Transverse colon (tissue), 4 donors: Measurements from ENCODE around the gene TRIM43B. TPM values are rescaled to one million over a fixed set of nuclear protein-coding genes. Genes with fewer than 3 reads are reported as not detected.
"Not testable (repeated sequence)": the region's sequence is repeated elsewhere in the genome, so short reads cannot be mapped to it uniquely, and the experiment has no call there.

ENCODE experiments used
- DNase-seq: peaks from one replicate; pipeline ENCODE4 v3.0.0-alpha.2; 2019
- H3K27ac ChIP-seq, 4 donors: fragments of 200-600 bp; sonication (generic); 2 replicates each; pipeline ENCODE4 v1.5.1; 2016 to 2018; ENCODE audit warnings: inconsistent platforms in 4 of 4
- H3K27me3 ChIP-seq: fragments of 200-600 bp; sonication (generic); 2 replicates; pipeline ENCODE4 v1.5.1; 2017; ENCODE audit warnings: inconsistent platforms
- H3K36me3 ChIP-seq, 4 donors: fragments of 200-600 bp; sonication (generic); 2 replicates each; pipeline ENCODE4 v1.5.1; 2017 to 2019; ENCODE audit warnings: inconsistent platforms in 4 of 4
- H3K4me1 ChIP-seq, 4 donors: fragments of 200-600 bp; sonication (generic); 2 replicates each; pipeline ENCODE4 v1.5.1; 2017 to 2020; ENCODE audit warnings: inconsistent platforms in 4 of 4
- H3K4me3 ChIP-seq, 4 donors: fragments of 200-600 bp; sonication (generic); 1 replicate in 1 of 4; 2 replicates in 3 of 4; pipeline versions ENCODE4 v1.5.1 to v1.6.1; 2017 to 2019; ENCODE audit warnings: inconsistent platforms in 4 of 4
- H3K9me3 ChIP-seq, 2 donors: fragments of 200-600 bp; sonication (generic); 2 replicates each; pipeline ENCODE4 v1.5.1; 2017 to 2019; ENCODE audit warnings: inconsistent platforms in 2 of 2
- CTCF ChIP-seq, 5 experiments: fragments of 200-600 bp in 3 of 5; fragments of 450-650 bp in 2 of 5; sonication (generic) in 3 of 5; IDR thresholded peaks; 1 replicate in 2 of 5; 2 replicates in 3 of 5; pipeline ENCODE4 v1.5.1; 2016 to 2017; ENCODE audit warnings: antibody characterized with exemption in 5 of 5, inconsistent platforms in 3 of 5, mild to moderate bottlenecking in 2 of 5, moderate library complexity in 1 of 5
- EP300 ChIP-seq: sonication (generic); formaldehyde crosslinking; IDR thresholded peaks from one replicate; pipeline ENCODE4 v1.6.1; 2017; ENCODE audit warnings: antibody characterized with exemption, low read depth
- POLR2A ChIP-seq: fragments of 450-650 bp; IDR thresholded peaks from one replicate; pipeline ENCODE4 v1.6.1; 2016; ENCODE audit warnings: antibody characterized with exemption, mild to moderate bottlenecking, moderate library complexity
- POLR2AphosphoS5 ChIP-seq, 3 donors: sonication (generic); formaldehyde crosslinking; IDR thresholded peaks; one replicate each; pipeline ENCODE4 v1.6.1; 2016; ENCODE audit warnings: antibody characterized with exemption in 3 of 3
- WGBS, 2 donors: methylation state at CpG; one replicate each; pipeline ENCODE4 v1.1.5; 2018; ENCODE audit warnings: low coverage in 1 of 2; 5-methylcytosine and 5-hydroxymethylcytosine counted together
- in situ Hi-C, 4 donors: fragments of 200-750 bp; cut with MboI; loops; one replicate each; pipeline versions ENCODE4 v1.15.0 to v1.15.1; 2017; ENCODE audit warnings: low sequenced_read_pairs in 3 of 4, low pct_ligation_motif_present in 1 of 4, low pct_unique_long_range_greater_than_20kb in 1 of 4
- intact Hi-C: fragments of 100-400 bp; cut with DNase I; formaldehyde crosslinking; loops from one replicate; pipeline ENCODE4 v1.15.1; 2023; ENCODE audit warnings: low total_unique reads
- total RNA-seq, 4 donors: library from RNA; depleted of rRNA; stranded (reverse); fragments of >200 nt; gene quantifications; one replicate each; pipeline ENCODE4 v1.1.0, GENCODE V29; 2016

The TRIM43B gene
- total RNA-seq, result not detected

DNA sequence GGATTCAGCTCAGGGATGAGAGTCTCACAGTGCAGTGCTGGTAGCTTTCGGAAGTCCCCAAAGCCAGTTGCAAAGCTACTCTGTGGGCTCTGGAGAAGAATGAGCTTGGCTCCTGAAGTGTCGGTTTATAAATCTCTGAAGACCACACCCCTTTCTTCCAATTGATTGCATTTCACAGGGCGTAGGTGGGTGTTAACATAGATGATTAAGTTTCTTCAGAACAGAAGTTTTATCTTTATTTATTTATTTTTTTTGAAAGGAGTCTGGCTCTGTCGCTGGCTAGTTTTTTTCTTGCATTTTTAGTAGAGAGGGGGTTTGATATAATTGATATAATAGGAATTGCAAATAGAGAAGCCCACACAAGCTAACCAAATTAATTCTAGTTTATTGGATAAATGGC is at the start of gene TRIM43B:
TRIM43B (minus strand) TSS at position 101 of the 400 bp plus-strand sequence. CDS start 2,040 bp downstream, outside the sequence.
- H3K4me1 ChIP-seq, intact Hi-C loops, H3K36me3 ChIP-seq, DNase-seq, H3K9me3 ChIP-seq, in situ Hi-C loops, H3K27me3 ChIP-seq, H3K4me3 ChIP-seq, H3K27ac ChIP-seq: not testable (repeated sequence)
- 100% methylated on average over 1 of the region's 4 CpGs; no CpG with 5 or more reads in 1 of the 2 donors for WGBS, 2 donors

- no peaks in the 10 kb centered on the region for H3K27me3 ChIP-seq
- H3K4me3 ChIP-seq, result no peak overlapping the region
- DNase-seq, result no peak
- H3K27ac ChIP-seq, result no peak overlapping the region
- no peaks in the 10 kb centered on the region for H3K36me3 ChIP-seq
- TF ChIP-seq EP300, result no peak
- no peak for TF ChIP-seq POLR2AphosphoS5 (IDR thresholded peaks at IDR 0.05)
- no peak for TF ChIP-seq CTCF (IDR thresholded peaks at IDR 0.05)
- TF ChIP-seq POLR2A, result no peak
- WGBS, 2 donors, result 82 to 83% methylated on average over 3 to 4 of the region's 4 CpGs
- no peaks in the 10 kb centered on the region for H3K9me3 ChIP-seq
- intact Hi-C loops (no loop called here), in situ Hi-C loops (no loop called here)
- H3K4me1 ChIP-seq, result peaks cover 0 to 11% (median 9%) of the 10 kb centered on the region in 4 donors
Measured at GRCh38 chr2:95531254-95531771, 46.8 kb upstream of the TRIM43B start.

GRCh38 chr2:95530734-95531133 is 46.2 kb upstream of the TRIM43B start:
- Histone ChIP-seq H3K9me3 (no peaks in the 10 kb centered on the region), H3K36me3 (no peaks in the 10 kb centered on the region), H3K27ac (no peak overlapping the region), H3K4me1 (peaks cover 0 to 17% (median 11%) of the 10 kb centered on the region in 4 donors), H3K27me3 (no peaks in the 10 kb centered on the region), H3K4me3 (no peak overlapping the region)
- TF ChIP-seq POLR2A (no peak), POLR2AphosphoS5 (IDR thresholded peaks at IDR 0.05) (no peak), EP300 (no peak), CTCF (IDR thresholded peaks at IDR 0.05) (no peak)
- 86 to 96% methylated on average over 3 to 9 of the region's 9 CpGs for WGBS, 2 donors
- DNase-seq, result no peak
- intact Hi-C loops, result no loop called here
- in situ Hi-C loops, result no loop called here

GRCh38 chr2:95526360-95527341 is 42.1 kb upstream of the TRIM43B start:
- in situ Hi-C loops, result no loop called here
- Histone ChIP-seq H3K27me3 (no peaks in the 10 kb centered on the region), H3K36me3 (no peaks in the 10 kb centered on the region), H3K4me3 (peak overlapping the region; percentile 73 to 89 (median 80)), H3K9me3 (no peaks in the 10 kb centered on the region), H3K27ac (peak overlapping the region; percentile 82 to 86 (median 85)), H3K4me1 (peaks cover 0 to 23% (median 16%) of the 10 kb centered on the region in 4 donors)
- peak; percentile 63 for TF ChIP-seq POLR2A
- peak in 2 of 3 donors; percentile 21 to 23 for TF ChIP-seq POLR2AphosphoS5 (IDR thresholded peaks at IDR 0.05)
- TF ChIP-seq CTCF (IDR thresholded peaks at IDR 0.05), result peak in 3 of 5 experiments; percentile 12 to 20 (median 19)
- TF ChIP-seq EP300, result no peak
- peak; percentile 74 for DNase-seq
- WGBS, 2 donors, result 20% methylated on average over 61 of the region's 84 CpGs; no CpG with 5 or more reads in 1 of the 2 donors
- intact Hi-C loops, result no loop called here
